ENCODE results near the gene UBE2E3. TPM values are rescaled to one million over a fixed set of nuclear protein-coding genes. Genes with fewer than 3 reads are reported as not detected.

The UBE2E3 gene
- total RNA-seq, 2 experiments from 2014 or later = 26.7 to 29.4 TPM

DNA sequence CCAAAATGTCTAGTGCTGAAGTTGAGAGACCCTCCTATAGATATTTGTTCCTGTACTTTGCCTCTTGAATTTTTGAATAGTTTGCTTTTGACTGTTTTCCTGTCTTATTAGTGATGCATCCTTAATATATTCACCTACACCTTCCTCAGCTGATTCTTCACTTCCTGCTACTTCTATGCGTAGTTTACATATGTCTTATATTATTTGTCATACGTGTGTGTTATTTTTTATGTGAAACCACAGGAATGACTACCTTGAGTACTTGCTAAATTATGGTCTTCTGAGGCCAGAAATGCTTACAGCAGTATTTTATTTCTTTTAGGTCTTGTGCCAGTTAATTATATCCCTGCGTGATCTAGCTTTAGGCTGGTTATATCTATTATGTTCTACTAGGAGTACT is 9.9 kb downstream of the UBE2E3 start:
- TF ChIP-seq, protein P1, sequence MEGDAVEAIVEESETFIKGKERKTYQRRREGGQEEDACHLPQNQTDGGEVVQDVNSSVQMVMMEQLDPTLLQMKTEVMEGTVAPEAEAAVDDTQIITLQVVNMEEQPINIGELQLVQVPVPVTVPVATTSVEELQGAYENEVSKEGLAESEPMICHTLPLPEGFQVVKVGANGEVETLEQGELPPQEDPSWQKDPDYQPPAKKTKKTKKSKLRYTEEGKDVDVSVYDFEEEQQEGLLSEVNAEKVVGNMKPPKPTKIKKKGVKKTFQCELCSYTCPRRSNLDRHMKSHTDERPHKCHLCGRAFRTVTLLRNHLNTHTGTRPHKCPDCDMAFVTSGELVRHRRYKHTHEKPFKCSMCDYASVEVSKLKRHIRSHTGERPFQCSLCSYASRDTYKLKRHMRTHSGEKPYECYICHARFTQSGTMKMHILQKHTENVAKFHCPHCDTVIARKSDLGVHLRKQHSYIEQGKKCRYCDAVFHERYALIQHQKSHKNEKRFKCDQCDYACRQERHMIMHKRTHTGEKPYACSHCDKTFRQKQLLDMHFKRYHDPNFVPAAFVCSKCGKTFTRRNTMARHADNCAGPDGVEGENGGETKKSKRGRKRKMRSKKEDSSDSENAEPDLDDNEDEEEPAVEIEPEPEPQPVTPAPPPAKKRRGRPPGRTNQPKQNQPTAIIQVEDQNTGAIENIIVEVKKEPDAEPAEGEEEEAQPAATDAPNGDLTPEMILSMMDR (IDR thresholded peaks at IDR 0.05) = no peak
- H3K27ac Mint-ChIP-seq = no peak overlapping the region
- peaks cover 22% of the 10 kb centered on the region for H3K4me1 Mint-ChIP-seq (ENCODE audit: low read depth)
- intact Hi-C loops (cut with micrococcal nuclease) = no loop called here
- ATAC-seq (no peak), DNase-seq (no peak)
- H3K9me3 Mint-ChIP-seq = no peaks in the 10 kb centered on the region
- CTCF ChIA-PET = interaction anchor here (1.5 kb wide), 2 partner anchors 9 to 11 kb away, joined by 4 to 7 read pairs; partner anchors contain the start of gene UBE2E3
- H3K36me3 Mint-ChIP-seq (ENCODE audit: low read depth) = peaks cover 11% of the 10 kb centered on the region
- no peaks in the 10 kb centered on the region for H3K27me3 Mint-ChIP-seq
- H3K4me3 Mint-ChIP-seq = no peak overlapping the region
- POLR2A ChIA-PET = interaction anchor here (3.9 kb wide), 1 partner anchor 10 kb away, joined by 20 read pairs; the partner anchor contains the start of gene UBE2E3

DNA sequence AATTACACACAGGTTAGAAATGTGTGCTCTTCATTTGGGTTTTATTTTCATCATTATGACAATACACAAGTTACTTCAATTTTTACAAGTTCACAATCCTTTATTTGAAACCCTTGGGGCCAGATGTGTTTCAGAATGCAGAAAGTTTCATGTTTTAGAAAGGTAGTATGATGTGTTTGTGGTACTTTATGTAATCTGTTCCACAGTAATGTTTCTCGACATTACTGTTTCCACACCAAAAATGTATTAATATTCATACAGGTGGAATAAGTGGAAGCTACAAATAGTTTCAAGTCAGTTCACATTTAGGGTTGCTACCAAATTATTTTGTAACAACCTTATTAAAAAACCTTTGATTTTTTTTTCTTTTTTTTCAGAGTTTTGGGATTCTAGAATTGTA is 10.4 kb downstream of the UBE2E3 start:
- Mint-ChIP-seq H3K27me3 (no peaks in the 10 kb centered on the region), H3K27ac (no peak overlapping the region), H3K36me3 (ENCODE audit: low read depth) (peaks cover 11% of the 10 kb centered on the region), H3K4me1 (ENCODE audit: low read depth) (peaks cover 21% of the 10 kb centered on the region), H3K9me3 (no peaks in the 10 kb centered on the region), H3K4me3 (no peak overlapping the region)
- ChIA-PET POLR2A (interaction anchor here (3.9 kb wide), 1 partner anchor 10 kb away, joined by 20 read pairs; the partner anchor contains the start of gene UBE2E3), CTCF (interaction anchor here (1.5 kb wide), 2 partner anchors 10 to 11 kb away, joined by 4 to 7 read pairs; partner anchors contain the start of gene UBE2E3)
- no peak for ATAC-seq
- intact Hi-C loops (cut with micrococcal nuclease) = no loop called here
- DNase-seq = no peak
- TF ChIP-seq, protein P1 (IDR thresholded peaks at IDR 0.05) = no peak

DNA sequence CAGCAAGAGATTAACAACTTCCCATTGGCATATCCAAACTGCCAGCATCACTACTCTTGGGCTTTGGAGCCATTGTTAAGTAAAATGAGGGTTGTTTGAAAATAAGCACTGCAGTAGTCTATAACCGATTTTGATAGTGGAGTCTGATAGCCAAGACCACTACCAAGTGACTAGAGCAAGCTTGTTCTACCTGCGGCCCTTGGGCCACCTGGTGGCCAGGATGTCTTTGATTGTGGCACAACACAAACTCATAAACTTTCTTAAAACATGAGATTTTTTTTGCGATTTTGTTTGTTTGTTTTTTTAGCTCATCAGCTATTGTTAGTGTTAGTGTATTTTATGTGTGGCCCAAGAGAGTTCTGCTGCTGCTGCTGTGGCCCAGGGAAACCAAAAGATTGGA is 11.0 kb downstream of the UBE2E3 start:
- Mint-ChIP-seq H3K27ac (no peak overlapping the region), H3K4me3 (no peak overlapping the region), H3K4me1 (ENCODE audit: low read depth) (peaks cover 20% of the 10 kb centered on the region), H3K27me3 (no peaks in the 10 kb centered on the region), H3K9me3 (no peaks in the 10 kb centered on the region), H3K36me3 (ENCODE audit: low read depth) (peaks cover 8% of the 10 kb centered on the region)
- POLR2A ChIA-PET = interaction anchor here (3.9 kb wide), 1 partner anchor 11 kb away, joined by 20 read pairs; the partner anchor contains the start of gene UBE2E3
- intact Hi-C loops (cut with micrococcal nuclease) = no loop called here
- CTCF ChIA-PET = interaction anchor here (1.5 to 1.8 kb wide), 3 partner anchors 8 to 12 kb away, joined by 4 to 7 read pairs (median 5); partner anchors contain the start of gene UBE2E3
- TF ChIP-seq, protein P1 (IDR thresholded peaks at IDR 0.05) = no peak
- no peak for DNase-seq
- ATAC-seq = no peak

DNA sequence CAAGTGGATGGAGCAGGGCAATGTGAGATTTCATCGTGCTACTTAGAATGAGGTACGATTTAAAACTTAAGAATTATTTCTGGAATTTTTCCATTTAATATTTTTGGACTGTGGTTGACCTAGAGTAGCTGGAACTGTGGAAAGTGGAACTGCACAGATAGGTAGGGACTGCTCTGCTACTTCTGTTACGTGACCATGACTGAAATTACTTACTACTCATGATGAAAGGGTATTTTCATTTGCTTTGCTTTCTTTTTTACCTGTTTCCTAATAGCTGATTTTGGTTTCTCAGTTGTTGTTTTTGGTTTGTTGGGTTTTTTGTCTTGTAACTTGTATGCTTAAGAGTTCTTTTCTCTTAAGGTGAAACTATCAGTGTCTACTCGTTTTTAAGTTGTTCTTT is 11.4 kb downstream of the UBE2E3 start:
- ChIA-PET POLR2A (interaction anchor here (3.9 kb wide), 1 partner anchor 11 kb away, joined by 20 read pairs; the partner anchor contains the start of gene UBE2E3), CTCF (interaction anchor here (1.5 to 1.8 kb wide), 4 partner anchors 8 to 67 kb away, joined by 4 to 7 read pairs (median 6); partner anchors contain the start of gene UBE2E3)
- H3K9me3 Mint-ChIP-seq = no peaks in the 10 kb centered on the region

DNA sequence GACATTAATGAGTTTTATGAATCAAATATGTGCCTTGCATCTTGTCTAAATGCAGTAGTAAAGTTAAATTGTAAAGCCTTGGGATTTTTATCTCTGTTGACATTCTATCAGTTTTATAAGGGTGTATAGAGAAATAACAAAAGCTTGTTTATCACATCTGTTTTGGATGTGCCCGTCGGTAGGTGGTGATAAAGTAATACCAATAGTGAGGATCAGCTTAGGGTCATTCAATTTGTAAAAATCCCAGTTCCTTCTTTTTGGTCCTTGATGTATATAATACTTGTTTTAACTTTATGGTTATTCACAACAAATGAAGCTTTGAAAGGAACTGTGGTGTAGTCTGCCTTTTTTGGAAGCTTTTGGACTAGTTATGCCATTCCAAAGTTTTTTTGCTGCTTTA is 12.6 kb downstream of the UBE2E3 start:
- Mint-ChIP-seq H3K9me3 (no peaks in the 10 kb centered on the region), H3K4me3 (no peak overlapping the region), H3K27ac (no peak overlapping the region), H3K27me3 (no peaks in the 10 kb centered on the region), H3K36me3 (ENCODE audit: low read depth) (peaks cover 8% of the 10 kb centered on the region), H3K4me1 (ENCODE audit: low read depth) (peaks cover 27% of the 10 kb centered on the region)
- DNase-seq (no peak), ATAC-seq (no peak)
- ChIA-PET POLR2A (no interaction called here), CTCF (interaction anchor here (1.8 kb wide), 2 partner anchors 9 to 66 kb away, joined by 5 to 6 read pairs; no protein-coding TSS in a partner anchor)
- TF ChIP-seq, protein P1 (IDR thresholded peaks at IDR 0.05) = no peak
- intact Hi-C loops (cut with micrococcal nuclease) = no loop called here

More for the DNA sequence above, 11.4 kb downstream of the UBE2E3 start:
- H3K36me3 Mint-ChIP-seq (ENCODE audit: low read depth) = peaks cover 8% of the 10 kb centered on the region
- TF ChIP-seq, protein P1 (IDR thresholded peaks at IDR 0.05) = no peak
- H3K4me1 Mint-ChIP-seq (ENCODE audit: low read depth) = peaks cover 23% of the 10 kb centered on the region
- DNase-seq (no peak), ATAC-seq (no peak)
- no peak overlapping the region for H3K4me3 Mint-ChIP-seq
- no peaks in the 10 kb centered on the region for H3K27me3 Mint-ChIP-seq
- intact Hi-C loops (cut with micrococcal nuclease) = no loop called here
- no peak overlapping the region for H3K27ac Mint-ChIP-seq
